ENCODE results near the gene IL22RA1. TPM values are rescaled to one million over a fixed set of nuclear protein-coding genes. Genes with fewer than 3 reads are reported as not detected.

The IL22RA1 gene
- polyA plus RNA-seq, 2 of the 4 experiments (the other 2 are of a cell fraction), result 1.5 to 1.7 TPM

GRCh38 chr1:24111996-24112779 is 30.8 kb downstream of the IL22RA1 start, which contains the start of gene MYOM3:
Gene MYOM3, minus strand, starts transcription at chr1:24112135. Its CDS starts 3,499 bp downstream, at chr1:24108636.
- 78% methylated on average over 21 of the region's 27 CpGs for WGBS (ENCODE audit: missing lambda C conversion rate)
- ChIA-PET POLR2A (no interaction called here), CTCF (interaction anchor here (0.6 to 5.1 kb wide), 11 partner anchors 9 to 381 kb away, joined by 3 to 28 read pairs (median 4); no protein-coding TSS in a partner anchor)
- ATAC-seq (peak; percentile 44 to 75; a peak in 3 of 6 replicates), DNase-seq (ENCODE audit: low read depth in 1 of 2, low spot score in 1 of 2) (peak; percentile 25 to 59), FAIRE-seq (no peak)
- peak; percentile 44 to 65; a peak in 4 of 5 replicates for TF ChIP-seq RAD21 (conservative IDR thresholded peaks at IDR 0.05 in 1 of 2, IDR thresholded peaks at IDR 0.05 in 1 of 2)
- TF ChIP-seq, protein P1, sequence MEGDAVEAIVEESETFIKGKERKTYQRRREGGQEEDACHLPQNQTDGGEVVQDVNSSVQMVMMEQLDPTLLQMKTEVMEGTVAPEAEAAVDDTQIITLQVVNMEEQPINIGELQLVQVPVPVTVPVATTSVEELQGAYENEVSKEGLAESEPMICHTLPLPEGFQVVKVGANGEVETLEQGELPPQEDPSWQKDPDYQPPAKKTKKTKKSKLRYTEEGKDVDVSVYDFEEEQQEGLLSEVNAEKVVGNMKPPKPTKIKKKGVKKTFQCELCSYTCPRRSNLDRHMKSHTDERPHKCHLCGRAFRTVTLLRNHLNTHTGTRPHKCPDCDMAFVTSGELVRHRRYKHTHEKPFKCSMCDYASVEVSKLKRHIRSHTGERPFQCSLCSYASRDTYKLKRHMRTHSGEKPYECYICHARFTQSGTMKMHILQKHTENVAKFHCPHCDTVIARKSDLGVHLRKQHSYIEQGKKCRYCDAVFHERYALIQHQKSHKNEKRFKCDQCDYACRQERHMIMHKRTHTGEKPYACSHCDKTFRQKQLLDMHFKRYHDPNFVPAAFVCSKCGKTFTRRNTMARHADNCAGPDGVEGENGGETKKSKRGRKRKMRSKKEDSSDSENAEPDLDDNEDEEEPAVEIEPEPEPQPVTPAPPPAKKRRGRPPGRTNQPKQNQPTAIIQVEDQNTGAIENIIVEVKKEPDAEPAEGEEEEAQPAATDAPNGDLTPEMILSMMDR (IDR thresholded peaks at IDR 0.05), result peak; percentile 33; the same call in 1 of the 3 replicates
- TF ChIP-seq RFX5 (IDR thresholded peaks at IDR 0.05), result no peak
- peak; percentile 37; the same call in 2 of the 3 replicates for TF ChIP-seq SMC3 (IDR thresholded peaks at IDR 0.05)
- TF ChIP-seq RARB (CRISPR knock-in tag; IDR thresholded peaks at IDR 0.05), result no peak
- no peak for TF ChIP-seq ESRRA (IDR thresholded peaks at IDR 0.05; ENCODE audit: borderline replicate concordance, low read length)
- no peak for TF ChIP-seq PHF8 (IDR thresholded peaks at IDR 0.05; ENCODE audit: borderline replicate concordance, low read depth)
- no peak for TF ChIP-seq ZNF302 (CRISPR knock-in tag; IDR thresholded peaks at IDR 0.05)
- Histone ChIP-seq H3K4me3 (no peak within 1 kb of the TSS), H3K27ac (peak within 1 kb of the TSS in 1 of 2 experiments; percentile 56; a peak in 3 of 6 replicates), H3K4me1 (peaks cover 32% of the 10 kb centered on the region), H3K4me2 (no peak within 1 kb of the TSS), H3K9me3 (no peaks in the 10 kb centered on the region)

DNA sequence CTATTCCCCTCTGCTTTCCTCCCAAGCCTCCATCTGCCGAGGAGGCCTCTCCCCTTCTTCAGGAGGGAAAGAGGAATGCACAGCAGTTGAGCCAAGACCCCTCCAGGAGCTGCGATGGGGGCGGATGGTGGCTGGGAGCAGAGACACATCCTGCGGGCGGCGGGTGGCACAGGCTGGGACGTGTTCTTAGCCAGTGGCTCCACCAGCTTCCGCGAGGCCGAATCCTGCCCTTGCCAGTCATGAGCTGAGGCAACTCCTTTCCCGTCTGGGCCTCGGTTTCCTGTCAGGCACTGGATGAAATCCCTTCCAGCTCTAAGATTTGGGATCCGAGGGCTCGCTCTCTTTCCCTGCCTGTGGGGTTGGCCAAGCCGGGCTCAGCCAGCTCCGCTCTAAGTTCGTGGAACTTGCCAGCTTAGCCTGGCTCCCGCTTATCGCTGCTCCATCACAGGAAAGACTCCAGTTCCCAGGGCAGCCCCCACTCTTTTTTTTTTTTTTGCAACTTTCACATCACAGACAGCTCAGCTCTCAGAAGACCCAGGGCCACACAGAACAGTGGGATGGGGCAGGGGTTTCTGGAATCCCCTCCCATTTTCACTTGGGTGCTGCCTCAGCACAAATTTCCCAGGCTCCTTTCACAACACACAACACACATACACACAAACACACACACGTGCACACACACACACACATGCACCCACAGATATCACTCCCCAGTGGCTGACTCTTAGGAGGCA is 31.5 kb downstream of the IL22RA1 start:
- Histone ChIP-seq H3K4me3 (no peak overlapping the region), H3K9me3 (no peaks in the 10 kb centered on the region), H3K27ac (peak overlapping the region in 1 of 2 experiments; percentile 56; a peak in 1 of 6 replicates), H3K4me1 (peaks cover 31% of the 10 kb centered on the region), H3K4me2 (no peak overlapping the region)
- TF ChIP-seq RARB (CRISPR knock-in tag; IDR thresholded peaks at IDR 0.05) (no peak), MAFK (IDR thresholded peaks at IDR 0.05; ENCODE audit: partially characterized antibody) (peak; percentile 29), USF2 (IDR thresholded peaks at IDR 0.05) (no peak)
- 94% methylated on average over 19 of the region's 20 CpGs for WGBS (ENCODE audit: missing lambda C conversion rate)
- DNase-seq (ENCODE audit: low read depth in 1 of 2, low spot score in 1 of 2) (no peak), FAIRE-seq (no peak), ATAC-seq (no peak)
- CTCF ChIA-PET, result interaction anchor here (0.6 to 5.1 kb wide), 10 partner anchors 8 to 475 kb away, joined by 3 to 28 read pairs (median 4); no protein-coding TSS in a partner anchor
- POLR2A ChIA-PET, result no interaction called here

- Histone ChIP-seq H3K4me1 (peaks cover 32% of the 10 kb centered on the region), H3K27ac (0 out of 6 replicates have a peak overlapping the region, but pooled peaks of 1 of the 2 experiments have one; percentile 10), H3K9me3 (no peaks in the 10 kb centered on the region), H3K4me3 (no peak overlapping the region), H3K4me2 (no peak overlapping the region)
- DNase-seq (ENCODE audit: low read depth in 1 of 2, low spot score in 1 of 2), result no peak
- FAIRE-seq, result no peak
- POLR2A ChIA-PET, result no interaction called here
- WGBS (ENCODE audit: missing lambda C conversion rate), result 93% methylated on average over 11 of the region's 14 CpGs
- ATAC-seq, result no peak
- CTCF ChIA-PET, result interaction anchor here (0.6 to 5.1 kb wide), 5 partner anchors 23 to 476 kb away, joined by 3 to 28 read pairs (median 3); no protein-coding TSS in a partner anchor
- TF ChIP-seq, protein P2, sequence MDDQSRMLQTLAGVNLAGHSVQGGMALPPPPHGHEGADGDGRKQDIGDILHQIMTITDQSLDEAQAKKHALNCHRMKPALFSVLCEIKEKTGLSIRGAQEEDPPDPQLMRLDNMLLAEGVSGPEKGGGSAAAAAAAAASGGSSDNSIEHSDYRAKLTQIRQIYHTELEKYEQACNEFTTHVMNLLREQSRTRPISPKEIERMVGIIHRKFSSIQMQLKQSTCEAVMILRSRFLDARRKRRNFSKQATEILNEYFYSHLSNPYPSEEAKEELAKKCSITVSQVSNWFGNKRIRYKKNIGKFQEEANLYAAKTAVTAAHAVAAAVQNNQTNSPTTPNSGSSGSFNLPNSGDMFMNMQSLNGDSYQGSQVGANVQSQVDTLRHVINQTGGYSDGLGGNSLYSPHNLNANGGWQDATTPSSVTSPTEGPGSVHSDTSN (IDR thresholded peaks at IDR 0.05), result no peak
- no peak for TF ChIP-seq FOSB (CRISPR knock-in tag; IDR thresholded peaks at IDR 0.05)
- no peak for TF ChIP-seq CEBPB (IDR thresholded peaks at IDR 0.05)
- no peak for TF ChIP-seq NR3C1 (IDR thresholded peaks at IDR 0.05)
- TF ChIP-seq HDAC2 (IDR thresholded peaks at IDR 0.05), result no peak
- no peak for TF ChIP-seq FOSL2 (IDR thresholded peaks at IDR 0.05)
- TF ChIP-seq FOSL2 (CRISPR knock-in tag; IDR thresholded peaks at IDR 0.05), result no peak
- no peak for TF ChIP-seq KDM1A (IDR thresholded peaks at IDR 0.05; ENCODE audit: low read depth)
- TF ChIP-seq MAFK (IDR thresholded peaks at IDR 0.05; ENCODE audit: partially characterized antibody), result no peak
- TF ChIP-seq SREBF2 (IDR thresholded peaks at IDR 0.05), result no peak
- TF ChIP-seq RARB (CRISPR knock-in tag; IDR thresholded peaks at IDR 0.05), result no peak
- no peak for TF ChIP-seq ZNF302 (CRISPR knock-in tag; IDR thresholded peaks at IDR 0.05)
- no peak for TF ChIP-seq HES2 (IDR thresholded peaks at IDR 0.05)
- no peak for TF ChIP-seq SMC3 (IDR thresholded peaks at IDR 0.05)
- TF ChIP-seq GATA3 (IDR thresholded peaks at IDR 0.05; ENCODE audit: borderline replicate concordance), result no peak
- TF ChIP-seq, protein P3, sequence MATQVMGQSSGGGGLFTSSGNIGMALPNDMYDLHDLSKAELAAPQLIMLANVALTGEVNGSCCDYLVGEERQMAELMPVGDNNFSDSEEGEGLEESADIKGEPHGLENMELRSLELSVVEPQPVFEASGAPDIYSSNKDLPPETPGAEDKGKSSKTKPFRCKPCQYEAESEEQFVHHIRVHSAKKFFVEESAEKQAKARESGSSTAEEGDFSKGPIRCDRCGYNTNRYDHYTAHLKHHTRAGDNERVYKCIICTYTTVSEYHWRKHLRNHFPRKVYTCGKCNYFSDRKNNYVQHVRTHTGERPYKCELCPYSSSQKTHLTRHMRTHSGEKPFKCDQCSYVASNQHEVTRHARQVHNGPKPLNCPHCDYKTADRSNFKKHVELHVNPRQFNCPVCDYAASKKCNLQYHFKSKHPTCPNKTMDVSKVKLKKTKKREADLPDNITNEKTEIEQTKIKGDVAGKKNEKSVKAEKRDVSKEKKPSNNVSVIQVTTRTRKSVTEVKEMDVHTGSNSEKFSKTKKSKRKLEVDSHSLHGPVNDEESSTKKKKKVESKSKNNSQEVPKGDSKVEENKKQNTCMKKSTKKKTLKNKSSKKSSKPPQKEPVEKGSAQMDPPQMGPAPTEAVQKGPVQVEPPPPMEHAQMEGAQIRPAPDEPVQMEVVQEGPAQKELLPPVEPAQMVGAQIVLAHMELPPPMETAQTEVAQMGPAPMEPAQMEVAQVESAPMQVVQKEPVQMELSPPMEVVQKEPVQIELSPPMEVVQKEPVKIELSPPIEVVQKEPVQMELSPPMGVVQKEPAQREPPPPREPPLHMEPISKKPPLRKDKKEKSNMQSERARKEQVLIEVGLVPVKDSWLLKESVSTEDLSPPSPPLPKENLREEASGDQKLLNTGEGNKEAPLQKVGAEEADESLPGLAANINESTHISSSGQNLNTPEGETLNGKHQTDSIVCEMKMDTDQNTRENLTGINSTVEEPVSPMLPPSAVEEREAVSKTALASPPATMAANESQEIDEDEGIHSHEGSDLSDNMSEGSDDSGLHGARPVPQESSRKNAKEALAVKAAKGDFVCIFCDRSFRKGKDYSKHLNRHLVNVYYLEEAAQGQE (IDR thresholded peaks at IDR 0.05), result no peak
These were observed 32.2 kb downstream of the IL22RA1 start for GRCh38 chr1:24110642-24111261.

Measured in A549 (cell line).